PFSK-1 (cell line): ENCODE measurements around the gene PNMT.

ENCODE experiments used
- FOXP2 ChIP-seq: optimal IDR thresholded peaks from 2 replicates; pipeline ENCODE3; 2011; ENCODE audit warnings: borderline replicate concordance, control low read depth, inconsistent platforms; ENCODE audit not compliant: insufficient read depth; ENCODE audit errors: extremely low read length, extremely low read depth
- POLR2AphosphoS5 ChIP-seq: IDR thresholded peaks from 2 replicates; pipeline ENCODE4 v1.6.1; 2012; ENCODE audit warnings: low read depth, mild to moderate bottlenecking, control low read depth, low read length, moderate library complexity
- REST ChIP-seq, 2 experiments: IDR thresholded peaks; 2 replicates each; pipeline versions ENCODE4 v1.6.1 to v1.8.0; 2011 to 2012; ENCODE audit warnings: low read depth in 2 of 2, low read length in 2 of 2, control low read depth in 1 of 2, inconsistent platforms in 1 of 2, mild to moderate bottlenecking in 1 of 2, moderate library complexity in 1 of 2; ENCODE audit not compliant: insufficient read depth in 1 of 2
- SIN3A ChIP-seq: IDR thresholded peaks from 2 replicates; pipeline ENCODE4 v1.6.1; 2012; ENCODE audit warnings: mild to moderate bottlenecking, low read length, moderate library complexity, borderline replicate concordance; ENCODE audit not compliant: insufficient read depth
- TAF1 ChIP-seq: IDR thresholded peaks from 2 replicates; pipeline ENCODE4 v1.6.1; 2012; ENCODE audit warnings: low read length, control low read depth, borderline replicate concordance; ENCODE audit not compliant: insufficient read depth

PNMT gene

DNA sequence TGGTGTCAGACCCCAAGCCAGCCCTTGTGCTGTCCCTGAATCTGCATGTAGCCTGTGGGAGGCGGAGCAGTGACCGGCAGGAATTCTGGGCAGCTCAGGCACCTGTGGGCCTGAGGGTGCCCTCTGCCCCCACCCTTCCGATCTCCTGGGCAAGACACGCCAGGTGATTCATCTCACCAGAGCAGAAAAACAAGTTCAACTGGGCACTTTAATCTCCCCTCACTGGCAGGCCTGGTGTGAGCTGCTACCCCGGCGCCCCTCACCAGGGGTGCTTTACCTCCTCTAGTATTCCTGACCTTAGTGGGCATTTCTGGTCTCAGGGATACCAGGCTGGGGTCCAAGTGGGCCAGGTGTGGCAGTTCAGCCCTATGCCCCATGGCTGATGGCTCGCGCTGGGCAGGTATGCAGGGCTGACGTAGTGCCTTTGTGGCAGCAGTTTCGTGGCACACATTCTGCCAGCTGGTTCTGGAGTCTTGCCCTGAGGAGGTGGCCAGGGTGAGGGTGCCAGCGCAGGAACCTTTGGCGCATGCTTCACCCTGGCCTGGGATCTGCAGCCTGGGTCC is 37.6 kb downstream of the PNMT start:
- TF ChIP-seq POLR2AphosphoS5 (no peak), REST (IDR thresholded peaks at IDR 0.05; ENCODE audit: insufficient read depth in 1 of 2, low read depth in 2 of 2, low read length in 2 of 2) (no peak), FOXP2 (no peak), TAF1 (no peak), SIN3A (no peak)

GRCh38 chr17:39706383-39706782 is 38.1 kb downstream of the PNMT start:
- TF ChIP-seq REST (IDR thresholded peaks at IDR 0.05; ENCODE audit: insufficient read depth in 1 of 2, low read depth in 2 of 2, low read length in 2 of 2) (no peak), TAF1 (no peak)

DNA sequence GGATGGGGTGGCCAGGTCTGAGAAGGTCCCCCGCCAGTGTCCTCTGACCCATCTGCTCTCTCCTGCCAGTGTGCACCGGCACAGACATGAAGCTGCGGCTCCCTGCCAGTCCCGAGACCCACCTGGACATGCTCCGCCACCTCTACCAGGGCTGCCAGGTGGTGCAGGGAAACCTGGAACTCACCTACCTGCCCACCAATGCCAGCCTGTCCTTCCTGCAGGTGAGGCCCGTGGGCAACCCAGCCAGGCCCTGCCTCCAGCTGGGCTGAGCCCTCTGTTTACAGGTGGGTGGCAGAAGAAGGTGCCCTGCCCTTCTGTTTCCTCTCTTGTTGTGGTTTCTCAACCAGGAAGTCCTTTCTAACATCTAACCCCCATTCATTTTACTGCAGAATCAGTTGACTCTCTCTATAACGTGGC is 38.7 kb downstream of the PNMT start:
- no peak for TF ChIP-seq POLR2AphosphoS5

DNA sequence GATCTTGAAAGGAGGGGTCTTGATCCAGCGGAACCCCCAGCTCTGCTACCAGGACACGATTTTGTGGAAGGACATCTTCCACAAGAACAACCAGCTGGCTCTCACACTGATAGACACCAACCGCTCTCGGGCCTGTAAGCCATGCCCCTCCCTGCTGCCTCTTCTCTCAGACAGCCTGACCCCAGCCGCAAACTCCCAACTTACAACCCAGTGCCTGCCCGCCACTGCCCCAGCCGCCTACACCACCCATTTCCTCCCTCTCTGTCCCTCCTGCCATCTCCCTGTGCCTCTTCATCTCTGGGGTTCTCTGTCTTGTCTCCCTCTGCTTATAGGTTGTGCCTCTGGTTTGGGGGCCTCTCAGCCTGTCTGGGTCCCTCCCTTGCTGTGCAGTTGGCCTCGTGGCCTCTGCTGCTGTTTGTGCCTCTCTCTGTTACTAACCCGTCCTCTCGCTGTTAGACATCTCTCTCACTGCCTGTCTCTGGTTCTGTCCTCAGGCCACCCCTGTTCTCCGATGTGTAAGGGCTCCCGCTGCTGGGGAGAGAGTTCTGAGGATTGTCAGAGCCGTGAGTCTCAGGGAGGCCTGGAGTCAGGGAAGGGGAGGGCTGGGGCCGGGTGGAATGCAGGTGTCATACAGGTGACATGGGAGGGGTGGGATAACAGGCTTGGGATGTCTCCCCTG is 41.2 kb downstream of the PNMT start:
- TF ChIP-seq POLR2AphosphoS5 (no peak), SIN3A (no peak), REST (IDR thresholded peaks at IDR 0.05; ENCODE audit: insufficient read depth in 1 of 2, low read depth in 2 of 2, low read length in 2 of 2) (no peak), FOXP2 (no peak), TAF1 (no peak)

DNA sequence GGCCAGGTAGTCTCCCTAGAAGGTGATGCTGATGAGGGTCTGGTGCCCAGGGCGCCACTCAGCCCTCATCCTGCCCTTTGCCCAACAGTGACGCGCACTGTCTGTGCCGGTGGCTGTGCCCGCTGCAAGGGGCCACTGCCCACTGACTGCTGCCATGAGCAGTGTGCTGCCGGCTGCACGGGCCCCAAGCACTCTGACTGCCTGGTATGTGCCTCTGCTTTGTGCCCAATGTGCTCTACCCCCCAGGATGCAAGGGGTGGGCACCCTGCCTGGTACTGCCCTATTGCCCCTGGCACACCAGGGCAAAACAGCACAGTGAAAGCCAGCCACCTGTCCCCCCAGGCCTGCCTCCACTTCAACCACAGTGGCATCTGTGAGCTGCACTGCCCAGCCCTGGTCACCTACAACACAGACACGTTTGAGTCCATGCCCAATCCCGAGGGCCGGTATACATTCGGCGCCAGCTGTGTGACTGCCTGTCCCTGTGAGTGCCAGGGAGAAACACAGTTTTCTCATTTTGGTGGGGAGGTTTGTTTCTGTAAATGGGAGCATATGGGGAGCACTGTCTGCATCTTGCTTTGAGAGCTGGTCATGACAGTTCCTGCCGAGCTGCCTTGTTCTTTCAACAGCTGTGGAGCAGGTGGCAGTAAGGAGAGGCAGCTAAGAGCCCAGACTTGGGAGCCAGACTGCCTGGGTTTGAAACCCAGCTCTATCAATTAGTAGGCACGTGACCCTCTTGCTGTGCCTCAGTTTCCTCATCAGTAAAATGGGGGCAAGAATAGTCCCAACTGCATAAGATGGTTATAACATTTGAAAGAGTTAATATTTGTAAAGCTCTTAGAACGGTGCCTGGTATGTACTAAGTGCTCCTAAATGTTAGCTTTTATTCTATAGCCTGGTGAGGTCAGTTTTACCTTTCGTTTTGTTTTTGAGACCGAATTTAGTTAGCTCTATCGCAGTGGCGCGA is 42.0 kb downstream of the PNMT start:
- TF ChIP-seq REST (IDR thresholded peaks at IDR 0.05; ENCODE audit: insufficient read depth in 1 of 2, low read depth in 2 of 2, low read length in 2 of 2) (no peak), TAF1 (no peak), FOXP2 (no peak), POLR2AphosphoS5 (no peak), SIN3A (no peak)
